ENCODE results near the gene C3orf80.
"Not testable (repeated sequence)": the region's sequence is repeated elsewhere in the genome, so short reads cannot be mapped to it uniquely, and the experiment has no call there.

Gene C3orf80

GRCh38 chr3:160210799-160211221 lies 14.4 kb upstream of the C3orf80 start:
- in situ Hi-C loops (cut with MboI; ENCODE audit: low sequenced_read_pairs): no loop called here

- in situ Hi-C loops (cut with MboI; ENCODE audit: low sequenced_read_pairs): no loop called here
Measured at GRCh38 chr3:160213191-160213590, 12.0 kb upstream of the C3orf80 start.

- in situ Hi-C loops (cut with MboI; ENCODE audit: low sequenced_read_pairs): no loop called here
Measured at GRCh38 chr3:160217675-160218074, 7.5 kb upstream of the C3orf80 start.

- in situ Hi-C loops (cut with MboI; ENCODE audit: low sequenced_read_pairs): no loop called here
Measured at GRCh38 chr3:160218136-160218535, 7.1 kb upstream of the C3orf80 start.

GRCh38 chr3:160220038-160220437 lies 5.2 kb upstream of the C3orf80 start:
- in situ Hi-C loops (cut with MboI; ENCODE audit: low sequenced_read_pairs): no loop called here

- in situ Hi-C loops (cut with MboI; ENCODE audit: low sequenced_read_pairs): no loop called here
Measured at GRCh38 chr3:160221019-160221418, 4.2 kb upstream of the C3orf80 start.

GRCh38 chr3:160224256-160224655 lies 966 bp upstream of the C3orf80 start:
- in situ Hi-C loops (cut with MboI; ENCODE audit: low sequenced_read_pairs): no loop called here

DNA sequence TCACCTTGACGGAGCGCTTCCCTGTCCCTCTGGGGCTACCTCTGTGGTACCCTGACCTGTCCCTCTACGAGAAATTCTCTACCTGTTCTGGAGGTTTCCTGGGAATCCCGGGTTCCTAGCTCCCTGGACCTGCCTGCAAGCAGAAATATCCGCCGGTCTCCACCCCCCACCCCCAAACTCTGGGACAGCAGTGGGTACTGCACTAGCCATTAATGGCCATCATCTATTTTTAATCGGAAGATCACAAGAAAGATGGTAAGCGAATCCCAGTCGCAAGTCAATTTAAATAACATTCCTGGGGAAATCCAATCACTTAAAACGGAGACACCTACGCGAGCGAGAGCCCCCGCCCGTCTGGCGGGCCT lies 429 bp upstream of the C3orf80 start:
- in situ Hi-C loops (cut with MboI; ENCODE audit: low sequenced_read_pairs): no loop called here

- in situ Hi-C loops (cut with MboI; ENCODE audit: low sequenced_read_pairs): no loop called here
Measured at GRCh38 chr3:160226026-160226907, 1.0 kb downstream of the C3orf80 start.

- in situ Hi-C loops (cut with MboI; ENCODE audit: low sequenced_read_pairs): no loop called here
Measured at GRCh38 chr3:160227419-160227818, 2.2 kb downstream of the C3orf80 start.

DNA sequence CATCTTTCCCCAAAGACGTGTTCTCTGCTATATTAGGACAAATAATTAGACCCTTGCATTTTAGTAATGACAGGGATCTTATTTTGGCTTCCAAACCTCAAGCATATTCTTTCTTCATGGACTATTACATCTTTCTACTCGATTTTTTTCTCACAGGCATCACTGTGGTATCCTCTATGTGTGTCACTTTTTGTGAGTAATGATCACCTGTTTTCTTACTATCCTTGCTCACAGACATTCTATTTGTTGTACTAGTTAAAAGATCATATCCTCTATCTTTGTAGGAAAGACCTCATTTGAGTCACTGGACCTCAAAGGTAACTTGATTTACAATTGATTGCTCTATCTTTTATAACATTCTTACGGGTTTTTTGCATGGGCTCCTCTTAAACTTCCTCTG lies 6.8 kb downstream of the C3orf80 start:
- in situ Hi-C loops (cut with MboI; ENCODE audit: low sequenced_read_pairs): no loop called here

DNA sequence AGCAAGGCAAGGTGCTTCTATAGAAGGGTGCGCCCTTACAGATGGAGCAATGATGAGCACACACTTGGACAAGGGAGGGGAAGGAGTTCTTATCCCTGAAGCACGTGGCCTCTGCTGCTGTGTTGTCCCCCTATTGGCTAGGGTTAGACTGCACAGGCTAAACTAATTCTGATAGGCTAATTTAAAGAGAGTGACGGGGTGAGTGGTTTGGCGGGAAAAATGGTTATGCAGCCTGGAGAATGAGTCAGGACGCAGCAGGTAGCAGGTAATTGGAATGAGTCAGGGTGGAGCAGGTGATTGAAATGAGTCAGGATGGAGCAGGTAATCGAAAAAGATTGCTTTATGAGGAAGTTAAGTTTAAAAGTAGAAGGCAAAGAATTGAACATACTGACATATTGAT lies 15.5 kb downstream of the C3orf80 start:
- in situ Hi-C loops (cut with MboI; ENCODE audit: low sequenced_read_pairs): not testable (repeated sequence)

- in situ Hi-C loops (cut with MboI; ENCODE audit: low sequenced_read_pairs): no loop called here
Measured at GRCh38 chr3:160245261-160245800, 20.1 kb downstream of the C3orf80 start.

GRCh38 chr3:160247766-160248165 lies 22.5 kb downstream of the C3orf80 start:
- in situ Hi-C loops (cut with MboI; ENCODE audit: low sequenced_read_pairs): no loop called here

DNA sequence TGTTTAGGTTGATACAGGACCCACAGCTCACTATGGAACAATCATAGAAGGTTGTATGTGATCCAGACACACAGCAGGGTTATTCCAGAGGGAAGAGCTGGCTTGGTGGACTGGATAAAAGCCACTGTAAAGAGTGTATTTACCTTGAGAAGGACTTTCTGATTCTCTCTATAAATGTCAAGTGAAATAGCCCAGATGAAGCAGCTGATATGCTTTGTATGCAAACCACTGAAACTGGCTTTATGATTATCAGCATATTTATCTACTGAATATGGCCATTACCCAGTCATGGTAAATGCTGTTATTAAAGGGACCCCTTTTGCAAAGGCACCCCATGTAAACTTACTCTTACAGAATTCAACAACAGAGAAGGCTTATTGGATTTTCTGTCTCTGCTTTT lies 28.1 kb downstream of the C3orf80 start:
- in situ Hi-C loops (cut with MboI; ENCODE audit: low sequenced_read_pairs): no loop called here

GRCh38 chr3:160257606-160258005 lies 32.4 kb downstream of the C3orf80 start:
- in situ Hi-C loops (cut with MboI; ENCODE audit: low sequenced_read_pairs): no loop called here

- in situ Hi-C loops (cut with MboI; ENCODE audit: low sequenced_read_pairs): no loop called here
Measured at GRCh38 chr3:160259589-160259988, 34.4 kb downstream of the C3orf80 start.

DNA sequence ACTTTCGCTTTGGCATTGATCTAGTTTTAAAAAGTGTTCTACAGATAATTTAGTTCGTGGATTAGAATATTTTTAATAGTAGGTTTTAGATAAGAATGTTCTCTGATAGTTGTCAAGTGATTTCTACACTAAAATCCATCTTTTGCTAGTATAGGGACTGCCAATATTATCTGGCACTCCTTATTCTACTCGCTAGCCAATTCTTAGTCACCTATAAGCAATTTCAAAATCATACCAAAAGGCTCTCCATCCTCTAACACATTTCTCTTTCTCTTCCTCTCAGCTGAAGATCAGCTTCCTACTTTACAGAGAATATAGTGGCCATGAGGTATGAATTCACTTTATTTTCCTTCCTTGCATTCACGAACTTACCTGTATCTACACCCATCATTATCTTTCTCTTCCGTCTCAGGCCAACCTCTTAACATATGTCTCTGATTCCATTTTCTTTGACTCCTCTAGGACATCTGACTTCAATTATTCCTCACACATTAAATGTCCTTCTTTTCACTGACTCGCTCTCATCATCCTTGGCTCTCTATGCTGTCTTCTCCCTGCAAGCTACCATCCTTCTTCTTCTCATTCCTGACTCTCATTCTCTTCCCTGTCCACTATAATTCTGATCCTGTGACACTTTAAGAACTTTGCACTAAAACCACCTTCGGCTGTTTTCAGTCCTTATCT lies 35.5 kb downstream of the C3orf80 start:
- in situ Hi-C loops (cut with MboI; ENCODE audit: low sequenced_read_pairs): no loop called here

GRCh38 chr3:160265088-160265487 lies 39.9 kb downstream of the C3orf80 start:
- in situ Hi-C loops (cut with MboI; ENCODE audit: low sequenced_read_pairs): no loop called here

Data from HL-60/S4 treated with phorbol 12-myristate 13-acetate at 8.2 ng/mL for 4 days and 3 days (cell line).